GM12875 (cell line): ENCODE results near the gene HDAC4.

ENCODE experiments used
- H3K4me3 ChIP-seq: one replicate; pipeline ENCODE4 v1.5.1; 2011; ENCODE audit warnings: low read depth, low read length, control low read depth
- TF ChIP-seq, protein P1 (sequence below): IDR thresholded peaks from 2 replicates; pipeline ENCODE4 v1.5.1; 2011; ENCODE audit warnings: low read depth, mild to moderate bottlenecking, control low read depth, inconsistent platforms, low read length, moderate library complexity, borderline replicate concordance; ENCODE audit not compliant: insufficient read depth

Gene HDAC4

DNA sequence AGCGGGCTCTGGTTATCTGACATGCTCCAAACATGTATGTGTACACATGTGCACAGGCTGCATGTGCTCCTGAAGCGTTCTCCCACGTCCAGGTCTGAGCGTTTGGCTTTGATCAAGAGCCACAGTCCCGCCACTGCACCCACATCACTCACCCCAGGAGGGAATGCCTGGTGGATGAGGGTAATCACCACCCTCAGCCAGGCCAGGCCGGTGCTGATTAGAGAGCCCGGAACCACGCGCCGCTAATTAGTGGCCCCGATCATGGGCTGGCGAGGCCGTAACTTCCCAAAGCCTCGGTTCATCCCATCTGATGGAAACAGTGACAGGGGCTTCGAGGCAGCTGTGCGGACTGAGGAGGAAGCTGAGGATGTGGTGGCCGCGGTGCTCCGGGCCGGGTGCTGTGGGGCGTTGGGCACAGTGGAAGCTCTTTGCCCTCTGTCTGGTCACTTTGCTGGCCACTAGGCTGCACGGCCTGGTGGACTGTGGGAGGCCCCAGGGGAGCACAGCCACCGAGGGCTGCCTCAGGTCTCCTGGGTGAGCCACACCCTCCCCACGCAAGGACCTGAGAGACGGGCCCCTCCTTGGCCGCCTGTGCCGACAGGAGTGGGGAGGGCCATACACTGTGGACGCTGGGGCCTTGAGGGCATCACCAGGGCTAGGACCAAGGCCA is 333.5 kb downstream of the HDAC4 start:
- no peak overlapping the region for H3K4me3 ChIP-seq
- TF ChIP-seq, protein P1, sequence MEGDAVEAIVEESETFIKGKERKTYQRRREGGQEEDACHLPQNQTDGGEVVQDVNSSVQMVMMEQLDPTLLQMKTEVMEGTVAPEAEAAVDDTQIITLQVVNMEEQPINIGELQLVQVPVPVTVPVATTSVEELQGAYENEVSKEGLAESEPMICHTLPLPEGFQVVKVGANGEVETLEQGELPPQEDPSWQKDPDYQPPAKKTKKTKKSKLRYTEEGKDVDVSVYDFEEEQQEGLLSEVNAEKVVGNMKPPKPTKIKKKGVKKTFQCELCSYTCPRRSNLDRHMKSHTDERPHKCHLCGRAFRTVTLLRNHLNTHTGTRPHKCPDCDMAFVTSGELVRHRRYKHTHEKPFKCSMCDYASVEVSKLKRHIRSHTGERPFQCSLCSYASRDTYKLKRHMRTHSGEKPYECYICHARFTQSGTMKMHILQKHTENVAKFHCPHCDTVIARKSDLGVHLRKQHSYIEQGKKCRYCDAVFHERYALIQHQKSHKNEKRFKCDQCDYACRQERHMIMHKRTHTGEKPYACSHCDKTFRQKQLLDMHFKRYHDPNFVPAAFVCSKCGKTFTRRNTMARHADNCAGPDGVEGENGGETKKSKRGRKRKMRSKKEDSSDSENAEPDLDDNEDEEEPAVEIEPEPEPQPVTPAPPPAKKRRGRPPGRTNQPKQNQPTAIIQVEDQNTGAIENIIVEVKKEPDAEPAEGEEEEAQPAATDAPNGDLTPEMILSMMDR = no peak

DNA sequence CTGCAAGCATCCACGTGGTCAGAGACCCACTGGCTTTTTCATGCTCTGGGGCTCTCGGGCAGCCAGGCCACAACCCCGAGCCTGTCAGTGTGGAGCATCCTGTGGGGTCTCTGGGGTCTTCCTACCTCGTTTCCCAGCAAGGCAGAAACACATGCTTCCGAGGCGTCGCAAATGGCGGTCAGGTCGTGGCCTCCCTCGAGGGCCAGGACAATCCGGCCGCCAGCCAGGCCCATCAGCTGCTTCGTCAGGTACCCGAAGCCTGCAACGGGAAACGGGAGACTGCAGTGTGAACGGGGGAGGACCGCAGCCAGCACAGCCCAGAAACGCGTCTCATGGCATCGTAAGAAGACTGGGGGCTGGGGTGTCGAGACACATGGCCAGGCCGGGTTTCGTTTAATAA is 334.2 kb downstream of the HDAC4 start:
- TF ChIP-seq, protein P1 = no peak
- no peak overlapping the region for H3K4me3 ChIP-seq

DNA sequence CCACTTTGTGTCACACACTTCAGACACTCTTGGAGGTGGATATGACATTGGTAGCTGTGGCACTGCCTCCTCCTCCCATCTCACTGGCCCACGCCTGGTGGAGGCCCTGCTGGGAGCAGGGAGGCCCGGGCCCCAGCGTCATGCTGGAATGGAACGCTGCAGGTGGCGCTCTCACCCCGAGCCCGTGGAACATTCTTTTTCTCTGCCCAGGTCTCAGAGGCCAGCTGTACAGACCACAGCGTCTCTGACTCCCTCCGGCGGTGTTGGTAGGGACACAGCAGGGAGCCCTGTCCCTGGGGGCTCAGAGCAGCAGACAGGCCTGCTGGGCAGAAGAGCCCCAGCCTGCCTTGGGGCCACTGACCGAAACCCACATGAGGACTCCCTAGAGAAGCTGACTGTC is 334.9 kb downstream of the HDAC4 start:
- TF ChIP-seq, protein P1 = no peak
- no peak overlapping the region for H3K4me3 ChIP-seq

DNA sequence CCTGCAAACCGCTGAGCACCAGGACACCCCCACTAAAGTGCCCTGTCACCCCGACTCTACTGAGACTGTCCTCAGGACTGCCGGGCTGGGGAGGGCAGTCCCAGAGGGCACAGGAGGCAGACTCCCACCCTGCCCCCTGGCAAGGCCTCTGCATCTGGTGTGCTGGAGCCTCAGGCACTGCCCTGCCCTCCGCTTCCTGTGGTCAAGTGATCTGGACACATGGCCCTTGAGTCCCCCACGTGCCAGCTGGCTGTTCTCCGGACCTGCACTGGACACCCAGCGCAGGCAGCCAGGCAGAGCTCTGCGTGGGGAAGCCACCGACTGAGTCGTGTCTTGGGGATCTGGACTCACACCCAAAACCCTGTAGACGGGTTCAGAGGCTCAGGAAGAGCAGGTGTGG is 335.3 kb downstream of the HDAC4 start:
- H3K4me3 ChIP-seq = no peak overlapping the region
- TF ChIP-seq, protein P1 = no peak

DNA sequence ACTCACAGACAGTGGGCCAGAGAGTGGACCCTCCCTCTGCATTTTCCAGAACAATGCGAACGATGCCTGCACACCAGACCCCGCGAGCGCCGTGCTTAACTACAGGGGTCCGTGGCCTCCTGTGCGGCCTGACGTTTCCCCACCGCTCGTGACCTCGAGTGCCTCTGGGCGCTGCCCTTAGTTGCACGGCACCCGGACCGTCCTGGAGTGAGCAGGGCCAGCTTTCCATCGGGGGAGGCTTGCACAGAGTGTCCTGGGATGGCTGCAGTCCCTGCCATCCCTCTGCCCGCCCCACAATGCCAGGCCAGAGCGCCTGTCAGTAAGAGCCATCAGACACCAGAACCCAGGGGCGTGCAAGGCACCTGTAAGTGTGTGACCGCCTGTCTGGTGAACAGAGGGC is 335.9 kb downstream of the HDAC4 start:
- TF ChIP-seq, protein P1 = no peak
- no peak overlapping the region for H3K4me3 ChIP-seq

DNA sequence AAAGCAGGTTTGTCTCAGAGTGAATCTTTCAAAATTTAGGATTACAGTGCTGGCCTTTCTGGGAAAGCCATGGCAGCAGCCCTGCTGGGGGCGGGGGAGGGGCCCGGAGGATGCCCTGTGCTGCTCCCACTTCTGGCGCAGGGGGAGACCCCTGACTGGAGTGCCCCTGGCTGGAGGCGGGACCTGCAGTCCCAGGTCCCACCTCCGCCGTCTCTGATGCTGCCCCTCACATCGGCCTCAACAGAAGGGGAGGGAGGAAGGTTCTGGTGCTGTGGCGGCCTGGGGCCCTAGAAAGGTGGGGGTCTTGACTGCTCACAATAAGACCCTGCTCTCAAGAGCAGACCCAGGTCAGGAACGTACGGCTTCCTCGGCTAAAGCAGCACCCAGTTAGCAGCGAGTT is 336.6 kb downstream of the HDAC4 start:
- TF ChIP-seq, protein P1 = no peak
- H3K4me3 ChIP-seq = no peak overlapping the region

DNA sequence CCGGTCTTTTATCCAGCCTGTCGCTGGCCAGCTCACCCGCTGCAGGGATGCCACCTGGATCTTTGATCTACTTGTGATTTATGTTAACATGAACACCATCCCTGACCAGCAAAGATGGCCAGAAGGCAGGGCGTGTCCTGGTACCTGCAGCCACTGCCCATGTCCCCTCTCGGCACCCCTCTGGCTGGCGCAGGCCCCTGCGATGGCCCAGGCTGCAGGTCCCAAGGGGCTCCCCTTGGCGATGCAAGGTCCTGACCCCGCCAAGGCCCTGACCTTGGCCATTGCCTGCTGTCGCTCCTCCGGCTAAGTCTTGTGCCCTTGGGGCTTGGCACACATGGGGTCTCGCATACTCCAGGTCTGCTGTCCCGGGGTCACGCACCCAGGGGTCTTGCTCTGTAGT is 338.1 kb downstream of the HDAC4 start:
- no peak overlapping the region for H3K4me3 ChIP-seq
- TF ChIP-seq, protein P1 = no peak
